GM23338 (cell line): Measurements from ENCODE around the gene TMEM187. TPM values are rescaled to one million over a fixed set of nuclear protein-coding genes. Genes with fewer than 3 reads are reported as not detected.

Experiments
- ATAC-seq: fragments of 200-7000 bp; cut with Tn5 transposase; 3 replicates; pipeline ENCODE4 v1.9.1; 2020
- DNase-seq: peaks from one replicate; pipeline ENCODE4 v3.0.0-alpha.2; 2015; ENCODE audit warnings: low spot score
- H2AFZ ChIP-seq: fragments of 200-600 bp; sonication (generic); 2 replicates; pipeline ENCODE4 v1.8.0; 2016; ENCODE audit warnings: antibody characterized with exemption, mild to moderate bottlenecking, moderate library complexity
- H3F3A ChIP-seq: fragments of 200-600 bp; sonication (generic); replicated peaks from 2 replicates; pipeline ENCODE4 v1.8.0; 2017; ENCODE audit warnings: antibody characterized with exemption, mixed run types, low read depth
- H3K27ac ChIP-seq: fragments of 200-600 bp; sonication (generic); 2 replicates; pipeline ENCODE4 v1.6.1; 2016; ENCODE audit warnings: low read depth
- H3K27me3 ChIP-seq: fragments of 200-600 bp; sonication (generic); 2 replicates; pipeline ENCODE4 v1.8.0; 2016; ENCODE audit warnings: mild to moderate bottlenecking, mixed run types, moderate library complexity; ENCODE audit not compliant: insufficient read depth
- H3K36me3 ChIP-seq: fragments of 200-600 bp; sonication (generic); 2 replicates; pipeline ENCODE4 v1.8.0; 2016; ENCODE audit warnings: mild to moderate bottlenecking; ENCODE audit not compliant: insufficient read depth
- H3K4me1 ChIP-seq: fragments of 200-600 bp; sonication (generic); 2 replicates; pipeline ENCODE4 v1.8.0; 2016; ENCODE audit warnings: mild to moderate bottlenecking, moderate library complexity; ENCODE audit not compliant: insufficient read depth
- H3K4me2 ChIP-seq: fragments of 200-600 bp; sonication (generic); 2 replicates; pipeline ENCODE4 v1.7.1; 2017; ENCODE audit warnings: mixed run types
- H3K4me3 ChIP-seq: fragments of 200-600 bp; sonication (generic); 2 replicates; pipeline ENCODE4 v1.6.1; 2016; ENCODE audit warnings: mixed run types
- H3K79me2 ChIP-seq: fragments of 200-600 bp; sonication (generic); replicated peaks from 2 replicates; pipeline ENCODE4 v1.8.0; 2017; ENCODE audit warnings: mild to moderate bottlenecking; ENCODE audit not compliant: insufficient read depth
- H3K9me2 ChIP-seq: fragments of 200-600 bp; sonication (generic); 2 replicates; pipeline ENCODE4 v1.8.0; 2017; ENCODE audit not compliant: insufficient read depth
- H4K20me1 ChIP-seq: fragments of 200-600 bp; sonication (generic); replicated peaks from 2 replicates; pipeline ENCODE4 v1.8.0; 2017; ENCODE audit warnings: mild to moderate bottlenecking; ENCODE audit not compliant: insufficient read depth
- H3K27ac Mint-ChIP-seq: 2 replicates; pipeline ENCODE4 v1.8.0; 2020; ENCODE audit warnings: inconsistent platforms, mild to moderate bottlenecking, moderate library complexity, mixed read lengths
- H3K27me3 Mint-ChIP-seq: 3 replicates; pipeline ENCODE4 v1.8.0; 2022; ENCODE audit warnings: low read depth, mild to moderate bottlenecking, moderate library complexity, mixed read lengths, inconsistent platforms; ENCODE audit not compliant: insufficient read depth, poor library complexity
- H3K36me3 Mint-ChIP-seq: 3 replicates; pipeline ENCODE4 v1.8.0; 2021; ENCODE audit warnings: low read depth, mild to moderate bottlenecking, inconsistent platforms, moderate library complexity, mixed read lengths
- H3K4me1 Mint-ChIP-seq: 3 replicates; pipeline ENCODE4 v1.8.0; 2020; ENCODE audit warnings: mild to moderate bottlenecking, inconsistent platforms, mixed read lengths
- H3K4me3 Mint-ChIP-seq: 3 replicates; pipeline ENCODE4 v1.8.0; 2021; ENCODE audit warnings: moderate library complexity, mild to moderate bottlenecking, inconsistent platforms, mixed read lengths
- H3K9me3 Mint-ChIP-seq: 3 replicates; pipeline ENCODE4 v1.8.0; 2020; ENCODE audit warnings: moderate library complexity, mild to moderate bottlenecking, inconsistent platforms, mixed read lengths
- CREB1 ChIP-seq: fragments of 250-450 bp; sonication (Bioruptor Pico); IDR thresholded peaks from 2 replicates; pipeline ENCODE4 v1.5.0; 2020; ENCODE audit warnings: low read depth, mild to moderate bottlenecking, moderate library complexity
- ETS1 ChIP-seq: IDR thresholded peaks from 2 replicates; pipeline ENCODE4 v1.6.1; 2016; ENCODE audit warnings: antibody characterized with exemption
- EZH2 ChIP-seq: fragments of 200-600 bp; sonication (generic); IDR thresholded peaks from one replicate; pipeline ENCODE4 v1.8.0; 2017; ENCODE audit warnings: antibody characterized with exemption, mild to moderate bottlenecking, low read depth; ENCODE audit not compliant: unreplicated experiment
- EZH2phosphoT487 ChIP-seq: fragments of 200-600 bp; sonication (generic); IDR thresholded peaks from one replicate; pipeline ENCODE4 v1.8.1; 2018; ENCODE audit warnings: antibody characterized with exemption; ENCODE audit not compliant: unreplicated experiment
- JUNB ChIP-seq: IDR thresholded peaks from one replicate; pipeline ENCODE4 v1.6.1; 2016; ENCODE audit warnings: antibody characterized with exemption; ENCODE audit not compliant: unreplicated experiment
- REST ChIP-seq: IDR thresholded peaks from one replicate; pipeline ENCODE4 v1.6.1; 2018; ENCODE audit warnings: antibody characterized with exemption; ENCODE audit not compliant: unreplicated experiment
- ZNF331 ChIP-seq: fragments of 250-450 bp; sonication (Bioruptor Pico); IDR thresholded peaks from 2 replicates; pipeline ENCODE4 v1.5.0; 2020; ENCODE audit warnings: low read depth, mild to moderate bottlenecking, moderate library complexity
- ZNF462 ChIP-seq: fragments of 250-450 bp; sonication (Bioruptor Pico); IDR thresholded peaks from 2 replicates; pipeline ENCODE4 v1.5.0; 2020; ENCODE audit warnings: mild to moderate bottlenecking, moderate library complexity
- polyA plus RNA-seq: library from polyadenylated mRNA; unstranded; fragments of >200 nt; fragmentation: Nextera tagmentation; extraction: Ambion mirVana; gene quantifications from 2 replicates; pipeline ENCODE4 v1.2.1, GENCODE V29; 2016
- total RNA-seq: library from RNA; depleted of rRNA; stranded (reverse); fragments of >200 nt; shearing (Covaris generic); gene quantifications from 2 replicates; pipeline ENCODE4 v1.2.3, GENCODE V29; 2014

TMEM187 gene
- total and polyA plus RNA-seq, 2 experiments from 2014 or later: 2.5 to 4.4 TPM

DNA sequence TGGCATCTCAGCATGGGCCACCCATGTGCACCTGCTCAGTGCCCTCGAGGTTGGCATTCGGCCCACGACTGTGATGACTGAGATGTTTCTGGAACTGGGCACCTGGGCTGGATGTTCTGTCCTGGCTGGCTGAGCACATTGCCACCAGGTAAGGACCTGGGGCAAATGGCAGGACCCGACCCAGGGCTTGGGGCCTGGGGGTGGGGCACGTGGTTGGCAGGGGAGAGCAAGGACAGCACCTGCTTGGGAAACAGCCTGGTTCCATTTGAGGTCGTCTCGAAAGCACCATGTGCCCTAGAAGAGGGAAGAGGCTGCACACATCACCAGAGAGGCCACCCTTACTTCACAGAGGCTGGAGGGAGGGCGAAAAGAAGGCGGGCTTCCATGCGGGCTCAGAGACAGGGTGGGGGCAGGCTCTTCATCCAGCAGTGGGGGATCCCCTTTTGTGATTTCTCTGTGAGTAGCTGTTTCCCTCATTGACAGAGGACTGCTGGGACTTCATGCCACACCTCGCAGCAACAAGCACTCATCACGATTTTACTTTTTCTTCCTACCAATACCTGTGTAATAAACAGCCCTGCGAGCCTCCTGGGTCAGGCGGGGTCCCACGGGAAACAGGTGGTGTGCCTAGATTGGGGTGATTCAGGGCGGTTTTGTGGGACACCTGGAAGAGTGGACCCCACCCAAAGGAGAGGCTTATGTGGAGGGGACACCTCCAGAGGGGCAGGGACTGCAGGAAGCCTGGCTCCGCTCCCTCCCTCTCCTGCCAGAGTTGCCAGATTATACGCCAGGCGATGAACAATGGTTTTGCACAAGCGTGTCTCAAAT lies 12.0 kb downstream of the TMEM187 start:
- no peaks in the 10 kb centered on the region for H3K36me3 ChIP-seq
- DNase-seq: no peak
- TF ChIP-seq ZNF331 (CRISPR knock-in tag) (no peak), CREB1 (CRISPR knock-in tag) (no peak), ETS1 (no peak), EZH2phosphoT487 (no peak), EZH2 (no peak), REST (no peak), JUNB (no peak), ZNF462 (CRISPR knock-in tag) (no peak)
- no peaks in the 10 kb centered on the region for H4K20me1 ChIP-seq
- Mint-ChIP-seq H3K4me3 (no peak overlapping the region), H3K27me3 (peaks cover 2% of the 10 kb centered on the region), H3K9me3 (no peaks in the 10 kb centered on the region), H3K4me1 (peaks cover 9% of the 10 kb centered on the region; the same call in 2 of the 3 replicates), H3K27ac (peak overlapping the region; percentile 65; the same call in 1 of the 2 replicates), H3K36me3 (no peaks in the 10 kb centered on the region)
- H2AFZ ChIP-seq: no peak overlapping the region
- H3K27ac ChIP-seq: no peak overlapping the region
- H3F3A ChIP-seq: no peaks in the 10 kb centered on the region
- H3K79me2 ChIP-seq: no peaks in the 10 kb centered on the region
- no peaks in the 10 kb centered on the region for H3K4me1 ChIP-seq
- ATAC-seq: no peak
- H3K27me3 ChIP-seq: no peaks in the 10 kb centered on the region
- no peak overlapping the region for H3K4me3 ChIP-seq
- no peaks in the 10 kb centered on the region for H3K9me2 ChIP-seq
- no peak overlapping the region for H3K4me2 ChIP-seq
